Measurements from ENCODE around the gene UBE2Z.
"Not testable (repeated sequence)": the region's sequence is repeated elsewhere in the genome, so short reads cannot be mapped to it uniquely, and the experiment has no call there.

Gene UBE2Z

DNA sequence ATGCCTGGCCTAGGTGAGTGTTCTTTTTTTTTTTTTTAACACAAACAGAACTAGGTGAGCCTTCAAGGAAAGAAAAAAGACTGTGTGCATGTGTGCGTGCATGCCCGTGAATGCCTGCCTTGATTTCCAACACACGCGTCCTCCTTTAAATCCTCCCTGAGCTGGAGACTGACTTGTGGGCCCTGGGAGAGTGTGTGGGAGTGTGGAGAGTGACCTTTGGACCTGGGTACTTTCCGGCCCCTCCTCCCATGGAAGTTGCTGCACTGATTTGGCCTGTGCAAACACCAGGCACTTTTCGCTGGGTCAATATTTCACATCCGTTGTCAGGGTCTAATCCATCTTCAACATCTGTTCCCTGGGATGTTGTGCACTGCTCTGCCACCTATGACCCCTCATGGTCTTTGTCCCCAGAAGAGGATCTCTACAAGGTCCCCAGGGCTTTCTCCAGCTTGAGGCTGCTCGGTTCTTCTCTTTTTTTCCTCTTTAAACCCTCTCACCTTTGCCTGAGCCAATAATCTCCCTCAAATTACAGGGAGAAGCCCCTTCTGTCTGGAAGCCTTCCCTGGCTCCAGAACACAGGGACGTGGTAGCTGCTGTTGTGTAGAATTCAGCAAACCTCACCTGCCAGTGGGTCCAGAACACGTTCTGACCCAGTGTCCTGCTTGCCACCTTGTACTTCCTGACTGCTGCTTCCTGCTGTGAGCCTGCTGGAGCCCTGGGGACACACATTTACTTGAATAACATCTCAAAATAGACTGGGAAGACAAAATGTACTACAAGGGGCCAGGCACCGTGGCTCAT is 36.5 kb upstream of the UBE2Z start:
- TF ChIP-seq, protein P1, sequence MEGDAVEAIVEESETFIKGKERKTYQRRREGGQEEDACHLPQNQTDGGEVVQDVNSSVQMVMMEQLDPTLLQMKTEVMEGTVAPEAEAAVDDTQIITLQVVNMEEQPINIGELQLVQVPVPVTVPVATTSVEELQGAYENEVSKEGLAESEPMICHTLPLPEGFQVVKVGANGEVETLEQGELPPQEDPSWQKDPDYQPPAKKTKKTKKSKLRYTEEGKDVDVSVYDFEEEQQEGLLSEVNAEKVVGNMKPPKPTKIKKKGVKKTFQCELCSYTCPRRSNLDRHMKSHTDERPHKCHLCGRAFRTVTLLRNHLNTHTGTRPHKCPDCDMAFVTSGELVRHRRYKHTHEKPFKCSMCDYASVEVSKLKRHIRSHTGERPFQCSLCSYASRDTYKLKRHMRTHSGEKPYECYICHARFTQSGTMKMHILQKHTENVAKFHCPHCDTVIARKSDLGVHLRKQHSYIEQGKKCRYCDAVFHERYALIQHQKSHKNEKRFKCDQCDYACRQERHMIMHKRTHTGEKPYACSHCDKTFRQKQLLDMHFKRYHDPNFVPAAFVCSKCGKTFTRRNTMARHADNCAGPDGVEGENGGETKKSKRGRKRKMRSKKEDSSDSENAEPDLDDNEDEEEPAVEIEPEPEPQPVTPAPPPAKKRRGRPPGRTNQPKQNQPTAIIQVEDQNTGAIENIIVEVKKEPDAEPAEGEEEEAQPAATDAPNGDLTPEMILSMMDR (IDR thresholded peaks at IDR 0.05; ENCODE audit: low read depth, low read length) = no peak
- DNase-seq (ENCODE audit: extremely low read depth, low read depth) = no peak

DNA sequence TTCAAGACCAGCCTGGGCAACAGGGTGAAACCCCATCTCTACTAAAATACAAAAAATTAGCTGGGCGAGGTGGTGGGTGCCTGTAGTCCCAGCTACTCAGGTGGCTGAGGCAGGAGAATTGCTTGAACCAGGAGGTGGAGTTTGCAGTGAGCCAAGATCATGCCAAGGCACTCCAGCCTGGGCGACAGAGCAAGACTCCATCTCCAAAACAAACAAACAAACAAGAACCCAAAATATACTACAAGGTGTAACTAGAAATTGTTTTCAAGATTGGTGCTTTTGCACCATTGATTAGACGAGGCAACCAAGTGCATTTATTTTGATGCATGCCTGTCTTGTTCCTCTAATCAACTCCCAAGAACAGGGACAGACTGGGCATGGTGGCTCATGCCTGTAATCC is 35.8 kb upstream of the UBE2Z start:
- DNase-seq (ENCODE audit: extremely low read depth, low read depth) = not testable (repeated sequence)

DNA sequence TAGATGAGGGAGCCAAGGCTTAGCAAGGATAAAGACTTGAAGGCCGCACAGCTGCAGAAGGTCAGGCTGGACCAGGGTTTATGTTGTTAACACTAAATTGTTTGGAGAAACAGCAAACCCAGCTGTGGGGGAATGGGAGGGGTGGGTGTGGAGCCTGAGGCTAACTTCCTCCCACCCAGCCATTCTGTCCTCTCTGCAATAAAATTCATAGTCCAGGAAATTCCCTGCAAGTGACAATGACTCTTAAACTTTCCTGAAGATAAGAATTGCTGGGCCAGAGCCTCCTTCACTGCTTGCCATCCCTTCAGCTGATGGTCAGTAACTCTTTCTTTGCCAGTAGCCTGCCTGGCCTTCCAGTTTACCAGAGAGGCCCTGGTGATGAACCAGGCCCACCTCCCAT is 35.0 kb upstream of the UBE2Z start:
- TF ChIP-seq, protein P1 (IDR thresholded peaks at IDR 0.05; ENCODE audit: low read depth, low read length) = no peak
- DNase-seq (ENCODE audit: extremely low read depth, low read depth) = no peak

DNA sequence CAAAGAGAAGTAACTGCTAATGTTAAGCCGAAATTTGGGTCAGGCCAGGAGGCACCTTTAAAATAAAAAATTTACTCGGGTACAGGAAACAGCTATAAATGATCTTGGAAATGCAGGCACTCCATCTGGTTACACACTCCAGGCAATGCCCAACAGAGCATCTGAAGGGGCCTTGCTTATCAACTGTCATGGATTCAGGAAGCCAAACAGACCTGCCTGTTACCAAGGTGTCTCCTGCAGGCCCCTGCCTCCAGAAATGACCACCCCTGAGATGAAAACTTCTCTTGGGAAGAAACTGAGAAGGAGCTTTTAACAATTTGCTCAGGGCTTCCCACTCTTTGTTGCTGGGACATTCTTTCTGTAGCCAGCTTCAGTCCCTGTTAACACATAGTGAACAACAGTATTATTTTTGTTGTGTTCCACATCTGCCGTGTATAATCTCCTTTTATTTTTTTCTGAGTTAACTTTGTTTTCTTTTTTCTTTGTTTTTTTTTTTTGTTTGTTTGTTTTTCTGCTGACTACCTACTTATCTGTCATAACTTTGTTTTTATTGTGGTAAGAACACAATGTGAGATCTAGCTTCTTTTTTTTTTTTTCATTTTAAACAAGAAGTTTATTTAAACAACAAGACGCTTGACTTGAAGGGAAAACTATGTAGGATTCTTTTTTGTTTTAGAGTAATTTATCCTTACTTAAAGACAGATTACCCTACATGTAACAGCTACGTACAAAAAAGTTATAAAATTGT is 34.3 kb upstream of the UBE2Z start:
- no peak for DNase-seq (ENCODE audit: extremely low read depth, low read depth)
- TF ChIP-seq, protein P1 (IDR thresholded peaks at IDR 0.05; ENCODE audit: low read depth, low read length) = no peak

DNA sequence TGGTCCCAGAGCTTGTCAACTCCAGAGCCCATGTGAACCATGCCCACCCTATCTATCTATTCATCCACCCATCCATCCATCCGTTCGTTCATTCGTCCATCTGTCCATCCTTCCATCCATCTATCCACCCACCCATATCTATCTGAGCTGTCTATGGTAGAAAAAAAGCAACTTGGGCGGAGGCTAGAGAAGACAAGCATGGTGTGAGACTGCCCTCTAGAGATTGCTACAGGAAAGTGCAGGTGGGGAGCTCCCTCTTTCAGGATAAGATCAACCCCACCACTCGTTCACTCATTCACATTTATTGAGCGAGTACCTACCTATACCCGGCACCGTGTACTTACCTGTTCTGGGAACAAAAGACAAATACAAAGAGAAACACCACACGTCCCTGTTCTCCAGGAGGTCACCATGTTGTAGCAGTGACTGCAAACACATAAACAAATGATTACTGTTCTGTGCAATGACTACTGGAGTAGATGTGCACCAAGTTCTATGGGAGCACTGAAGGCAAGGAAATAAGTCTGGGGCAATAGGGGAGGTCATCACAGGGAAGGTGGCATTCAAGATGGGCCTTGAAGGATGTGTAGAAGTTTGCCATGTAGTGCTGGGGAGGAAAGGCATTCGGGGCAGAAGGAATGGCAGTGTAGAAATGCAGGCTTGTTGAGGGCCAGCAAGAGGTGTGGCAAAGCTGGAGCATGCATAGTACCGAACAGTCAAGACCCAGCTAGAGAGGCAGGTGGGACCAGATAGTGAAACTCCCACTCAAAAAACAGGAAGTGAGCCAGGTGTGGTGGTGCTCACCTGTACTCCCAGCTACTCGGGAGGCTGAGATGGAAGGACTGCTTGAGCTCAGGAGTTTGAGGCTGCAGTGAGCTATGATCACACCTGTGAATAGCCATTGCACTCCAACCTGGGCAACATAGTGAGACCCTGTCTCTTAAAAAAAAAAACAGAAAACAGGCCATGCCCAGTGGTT is 29.0 kb upstream of the UBE2Z start:
- DNase-seq (ENCODE audit: extremely low read depth, low read depth) = peak; percentile 15
- TF ChIP-seq, protein P1 (IDR thresholded peaks at IDR 0.05; ENCODE audit: low read depth, low read length) = peak; percentile 96

DNA sequence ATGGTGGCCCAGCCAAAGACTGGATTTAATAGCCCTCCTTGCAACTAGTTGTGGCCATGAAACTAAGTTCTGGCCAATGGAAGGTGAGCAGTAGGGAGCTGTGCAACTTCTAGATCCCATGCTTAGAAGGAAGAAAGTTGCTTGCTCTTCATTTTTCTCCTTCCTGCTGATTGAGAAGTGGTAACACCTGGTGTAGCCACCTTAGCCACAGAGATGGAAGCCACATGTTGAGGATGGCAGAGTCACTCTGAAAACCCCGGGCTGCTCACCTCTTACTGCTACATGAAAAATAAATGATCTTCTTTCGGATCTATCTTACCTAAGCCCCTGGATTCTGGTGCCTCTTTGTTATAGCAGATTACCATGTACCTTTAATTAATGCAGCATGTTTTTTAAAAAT is 25.9 kb upstream of the UBE2Z start:
- TF ChIP-seq, protein P1 (IDR thresholded peaks at IDR 0.05; ENCODE audit: low read depth, low read length) = no peak
- DNase-seq (ENCODE audit: extremely low read depth, low read depth) = no peak

DNA sequence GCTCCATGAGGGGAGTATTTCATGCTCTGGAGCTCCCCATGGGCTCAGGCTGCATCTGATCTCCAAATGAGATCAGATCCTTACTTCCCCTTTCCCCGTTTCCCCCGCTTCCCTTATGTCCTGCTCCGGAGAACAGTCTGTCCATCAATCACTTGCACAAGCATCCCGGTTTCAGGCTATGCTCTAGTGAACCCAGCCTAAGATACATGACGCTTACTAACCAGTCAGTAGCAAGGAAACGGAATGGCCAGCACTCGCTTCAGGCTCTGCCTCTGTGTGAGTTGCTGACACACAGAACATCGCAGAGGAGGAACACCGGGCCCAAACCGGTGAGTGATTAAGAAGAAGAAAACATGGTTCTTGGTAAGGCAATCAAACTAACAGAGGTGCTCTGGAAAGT is 25.0 kb upstream of the UBE2Z start:
- TF ChIP-seq, protein P1 (IDR thresholded peaks at IDR 0.05; ENCODE audit: low read depth, low read length) = no peak

More for the DNA sequence above, 25.0 kb upstream of the UBE2Z start:
- DNase-seq (ENCODE audit: extremely low read depth, low read depth) = no peak
